ENCODE data around the gene PRDM16. TPM values are rescaled to one million over a fixed set of nuclear protein-coding genes. Genes with fewer than 3 reads are reported as not detected.

PRDM16 gene
- total RNA-seq, 1 experiment from 2014 or later, result 0.17 TPM

GRCh38 chr1:3275471-3276340 is 206.7 kb downstream of the PRDM16 start:
- TF ChIP-seq, protein P1, sequence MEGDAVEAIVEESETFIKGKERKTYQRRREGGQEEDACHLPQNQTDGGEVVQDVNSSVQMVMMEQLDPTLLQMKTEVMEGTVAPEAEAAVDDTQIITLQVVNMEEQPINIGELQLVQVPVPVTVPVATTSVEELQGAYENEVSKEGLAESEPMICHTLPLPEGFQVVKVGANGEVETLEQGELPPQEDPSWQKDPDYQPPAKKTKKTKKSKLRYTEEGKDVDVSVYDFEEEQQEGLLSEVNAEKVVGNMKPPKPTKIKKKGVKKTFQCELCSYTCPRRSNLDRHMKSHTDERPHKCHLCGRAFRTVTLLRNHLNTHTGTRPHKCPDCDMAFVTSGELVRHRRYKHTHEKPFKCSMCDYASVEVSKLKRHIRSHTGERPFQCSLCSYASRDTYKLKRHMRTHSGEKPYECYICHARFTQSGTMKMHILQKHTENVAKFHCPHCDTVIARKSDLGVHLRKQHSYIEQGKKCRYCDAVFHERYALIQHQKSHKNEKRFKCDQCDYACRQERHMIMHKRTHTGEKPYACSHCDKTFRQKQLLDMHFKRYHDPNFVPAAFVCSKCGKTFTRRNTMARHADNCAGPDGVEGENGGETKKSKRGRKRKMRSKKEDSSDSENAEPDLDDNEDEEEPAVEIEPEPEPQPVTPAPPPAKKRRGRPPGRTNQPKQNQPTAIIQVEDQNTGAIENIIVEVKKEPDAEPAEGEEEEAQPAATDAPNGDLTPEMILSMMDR (conservative IDR thresholded peaks at IDR 0.05), result no peak
- Histone ChIP-seq H3K56ac (ENCODE audit: insufficient read length, low read depth, low read length) (no peak overlapping the region), H3K4ac (ENCODE audit: low read depth, low read length) (no peak overlapping the region), H3K27me3 (ENCODE audit: insufficient read depth, low read length) (no peaks in the 10 kb centered on the region), H4K91ac (ENCODE audit: insufficient read length, low read depth, low read length) (no peak overlapping the region), H3K23me2 (ENCODE audit: insufficient read length, low read depth, low read length, poor library complexity, severe bottlenecking) (no peaks in the 10 kb centered on the region), H3K14ac (ENCODE audit: insufficient read depth, low read length) (no peak overlapping the region), H3K79me1 (ENCODE audit: insufficient read depth, low read depth, low read length, poor library complexity, severe bottlenecking) (no peaks in the 10 kb centered on the region), H2BK5ac (ENCODE audit: insufficient read length, low read length) (no peak overlapping the region), H4K8ac (replicated peaks; ENCODE audit: insufficient read length, low read depth, low read length) (no peak overlapping the region), H2BK20ac (ENCODE audit: low read depth, low read length, poor library complexity, severe bottlenecking) (no peak overlapping the region), H4K20me1 (ENCODE audit: control insufficient read depth, insufficient read depth, insufficient read length) (no peaks in the 10 kb centered on the region), H3K79me2 (ENCODE audit: insufficient read depth, low read length) (no peaks in the 10 kb centered on the region), H3K4me1 (ENCODE audit: insufficient read depth, low read length) (no peaks in the 10 kb centered on the region), H3K4me2 (ENCODE audit: insufficient read depth, insufficient read length, low read length) (no peak overlapping the region), H2AK5ac (ENCODE audit: insufficient read length, low read length) (no peak overlapping the region), H3K9me3 (ENCODE audit: control insufficient read depth, low read depth, low read length) (no peaks in the 10 kb centered on the region), H3K18ac (ENCODE audit: insufficient read length, low read depth, low read length) (no peak overlapping the region), H4K5ac (ENCODE audit: insufficient read length, low read depth, low read length) (no peak overlapping the region), H2BK12ac (ENCODE audit: insufficient read length, low read depth, low read length) (no peak overlapping the region), H2AFZ (ENCODE audit: low read length) (no peak overlapping the region), H2BK15ac (ENCODE audit: low read depth, low read length) (no peak overlapping the region), H3T11ph (ENCODE audit: low read length) (no peak overlapping the region), H3K23ac (ENCODE audit: insufficient read length, low read depth, low read length) (no peak overlapping the region), H2BK120ac (ENCODE audit: low read depth, low read length, poor library complexity, severe bottlenecking) (no peak overlapping the region), H3K9ac (ENCODE audit: extremely low read depth, insufficient read length, low read length) (no peak overlapping the region), H3K27ac (ENCODE audit: insufficient read length, low read depth, low read length) (no peak overlapping the region)
- no peak for DNase-seq
- no peaks in the 10 kb centered on the region for H3K36me3 Mint-ChIP-seq (ENCODE audit: insufficient read depth in 1 of 3, low read depth in 3 of 3)
- no peak overlapping the region for H3K4me3 Mint-ChIP-seq
- H3K27ac Mint-ChIP-seq, result no peak overlapping the region
- peaks cover 0 to 2% of the 10 kb centered on the region in 2 experiments; a peak in 1 of 4 replicates for H3K4me1 Mint-ChIP-seq
- H3K9me3 Mint-ChIP-seq, result no peaks in the 10 kb centered on the region; a peak in 2 of 5 replicates
- no peaks in the 10 kb centered on the region; the same call in 1 of the 2 replicates for H3K27me3 Mint-ChIP-seq (ENCODE audit: low read depth)
- no CpG with 5 or more reads among the region's 37 CpGs for WGBS (ENCODE audit: extremely low coverage, insufficient read length, low lambda C conversion rate)

Measured in H9 (cell line).